ENCODE results near the gene SRP14.

DNA sequence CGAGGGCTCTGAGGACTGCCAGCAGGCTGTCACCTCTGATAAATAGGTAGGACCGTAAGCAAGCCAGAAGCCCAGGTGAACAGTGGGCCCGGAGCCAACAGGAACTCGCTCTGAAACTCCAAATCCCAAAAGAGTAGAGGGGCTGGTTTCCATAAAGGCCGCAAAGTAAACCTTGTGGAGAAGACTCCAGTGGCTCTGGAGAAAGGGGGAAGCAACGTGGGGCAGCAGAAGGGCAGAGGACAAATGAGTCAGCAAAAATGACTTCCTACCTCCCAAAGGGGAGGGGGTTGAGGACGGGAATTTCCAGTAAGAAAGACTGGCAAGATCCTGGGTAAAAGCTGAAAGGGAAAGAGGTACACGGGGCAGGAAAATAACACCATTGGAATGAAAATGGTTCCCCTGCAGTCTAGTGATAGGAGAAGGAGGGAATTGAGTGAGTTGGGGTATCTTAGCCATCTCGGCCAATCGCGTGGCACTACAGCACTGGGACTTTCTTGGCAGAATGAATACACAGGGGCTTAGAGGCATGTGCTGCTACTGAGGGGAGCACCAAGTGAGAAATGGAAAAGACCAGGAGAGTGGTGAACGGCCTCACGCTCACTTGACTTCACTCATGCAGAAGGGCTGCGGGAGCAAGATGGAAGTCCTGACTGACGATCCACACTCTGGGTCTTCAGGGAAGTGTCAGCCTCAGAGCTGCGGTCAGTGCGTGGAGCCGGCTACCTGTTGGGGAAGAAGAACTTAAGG, 36.5 kb upstream of the SRP14 start:
- TF ChIP-seq, protein P1, sequence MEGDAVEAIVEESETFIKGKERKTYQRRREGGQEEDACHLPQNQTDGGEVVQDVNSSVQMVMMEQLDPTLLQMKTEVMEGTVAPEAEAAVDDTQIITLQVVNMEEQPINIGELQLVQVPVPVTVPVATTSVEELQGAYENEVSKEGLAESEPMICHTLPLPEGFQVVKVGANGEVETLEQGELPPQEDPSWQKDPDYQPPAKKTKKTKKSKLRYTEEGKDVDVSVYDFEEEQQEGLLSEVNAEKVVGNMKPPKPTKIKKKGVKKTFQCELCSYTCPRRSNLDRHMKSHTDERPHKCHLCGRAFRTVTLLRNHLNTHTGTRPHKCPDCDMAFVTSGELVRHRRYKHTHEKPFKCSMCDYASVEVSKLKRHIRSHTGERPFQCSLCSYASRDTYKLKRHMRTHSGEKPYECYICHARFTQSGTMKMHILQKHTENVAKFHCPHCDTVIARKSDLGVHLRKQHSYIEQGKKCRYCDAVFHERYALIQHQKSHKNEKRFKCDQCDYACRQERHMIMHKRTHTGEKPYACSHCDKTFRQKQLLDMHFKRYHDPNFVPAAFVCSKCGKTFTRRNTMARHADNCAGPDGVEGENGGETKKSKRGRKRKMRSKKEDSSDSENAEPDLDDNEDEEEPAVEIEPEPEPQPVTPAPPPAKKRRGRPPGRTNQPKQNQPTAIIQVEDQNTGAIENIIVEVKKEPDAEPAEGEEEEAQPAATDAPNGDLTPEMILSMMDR (IDR thresholded peaks at IDR 0.05) = no peak
- no peak for TF ChIP-seq ZFX (IDR thresholded peaks at IDR 0.05; ENCODE audit: borderline replicate concordance)
